Stimulated activated memory B cell treated with anti-CD40 and anti-IgM and Interleukin-4, amounts not matched to agents 10 μg/mL and 1 μg/mL and 100 μg/mL, for 72 hours (primary cell): ENCODE measurements around the gene RGS7.
A peak's percentile ranks its signal among the peaks of the same experiment; 100 is the strongest.
"Not testable (repeated sequence)": the region's sequence is repeated elsewhere in the genome, so short reads cannot be mapped to it uniquely, and the experiment has no call there.

ENCODE experiments used
- ATAC-seq: fragments of 150-1000 bp; cut with Tn5 transposase; 2 replicates; pipeline ENCODE4 v1.10.0; 2021
- H3K27ac Mint-ChIP-seq: one replicate; pipeline ENCODE4 v1.8.0; 2022; ENCODE audit warnings: mild to moderate bottlenecking, mixed read lengths
- H3K27me3 Mint-ChIP-seq: one replicate; pipeline ENCODE4 v1.8.0; 2022; ENCODE audit warnings: mixed read lengths
- H3K36me3 Mint-ChIP-seq: one replicate; pipeline ENCODE4 v1.8.0; 2022; ENCODE audit warnings: mixed read lengths
- H3K4me1 Mint-ChIP-seq: one replicate; pipeline ENCODE4 v1.8.0; 2022; ENCODE audit warnings: mixed read lengths
- H3K4me3 Mint-ChIP-seq: one replicate; pipeline ENCODE4 v1.8.0; 2022; ENCODE audit warnings: mild to moderate bottlenecking, moderate library complexity, mixed read lengths
- H3K9me3 Mint-ChIP-seq: one replicate; pipeline ENCODE4 v1.8.0; 2022; ENCODE audit warnings: mixed read lengths

RGS7 gene

GRCh38 chr1:240737298-240737697, 619.7 kb downstream of the RGS7 start:
- ATAC-seq = no peak
- no peak overlapping the region for H3K27ac Mint-ChIP-seq
- no peak overlapping the region for H3K4me3 Mint-ChIP-seq
- no peaks in the 10 kb centered on the region for H3K27me3 Mint-ChIP-seq
- H3K36me3 Mint-ChIP-seq = no peaks in the 10 kb centered on the region
- H3K9me3 Mint-ChIP-seq = no peaks in the 10 kb centered on the region
- H3K4me1 Mint-ChIP-seq = no peaks in the 10 kb centered on the region

- not testable (repeated sequence) for H3K4me1 Mint-ChIP-seq, H3K27ac Mint-ChIP-seq, H3K4me3 Mint-ChIP-seq, H3K27me3 Mint-ChIP-seq, ATAC-seq, H3K36me3 Mint-ChIP-seq, H3K9me3 Mint-ChIP-seq
These were observed 622.3 kb downstream of the RGS7 start for GRCh38 chr1:240734705-240735104.

GRCh38 chr1:240734001-240734400, 623.0 kb downstream of the RGS7 start:
- H3K36me3 Mint-ChIP-seq = no peaks in the 10 kb centered on the region
- no peak overlapping the region for H3K4me3 Mint-ChIP-seq
- H3K9me3 Mint-ChIP-seq = no peaks in the 10 kb centered on the region
- no peaks in the 10 kb centered on the region for H3K27me3 Mint-ChIP-seq
- no peak overlapping the region for H3K27ac Mint-ChIP-seq
- H3K4me1 Mint-ChIP-seq = no peaks in the 10 kb centered on the region
- no peak for ATAC-seq

GRCh38 chr1:240732390-240732789, 624.6 kb downstream of the RGS7 start:
- H3K27ac Mint-ChIP-seq = no peak overlapping the region
- no peaks in the 10 kb centered on the region for H3K36me3 Mint-ChIP-seq
- no peaks in the 10 kb centered on the region for H3K9me3 Mint-ChIP-seq
- H3K27me3 Mint-ChIP-seq = no peaks in the 10 kb centered on the region
- no peaks in the 10 kb centered on the region for H3K4me1 Mint-ChIP-seq
- ATAC-seq = peak; percentile 58
- no peak overlapping the region for H3K4me3 Mint-ChIP-seq
